OCI-LY7 (cell line): ENCODE data around the gene ABCC4. TPM values are rescaled to one million over a fixed set of nuclear protein-coding genes. Genes with fewer than 3 reads are reported as not detected.

Experiments used
- BruUV-seq: library from RNA; stranded (reverse); fragments of 400-500 nt; replicated peaks from 2 replicates; lab custom pipeline; 2021; lab: Mats Ljungman, UMichigan
- CTCF ChIA-PET: fragments of 300-600 bp; sonication (Branson Sonifier 250); formaldehyde crosslinking; loops from one replicate; lab custom pipeline; 2022; ENCODE audit warnings: antibody characterized with exemption; ENCODE audit not compliant: unreplicated experiment; lab: Charles Lee
- POLR2A ChIA-PET: fragments of 300-600 bp; sonication (Branson Sonifier 250); formaldehyde crosslinking; loops from one replicate; lab custom pipeline; 2022; ENCODE audit warnings: antibody characterized with exemption; lab: Charles Lee
- DNase-seq: peaks from one replicate; pipeline ENCODE4 v3.0.0-alpha.2; 2015; ENCODE audit warnings: low spot score
- H2AFZ ChIP-seq: fragments of 200-600 bp; sonication (generic), shearing (Covaris generic); 2 replicates; pipeline ENCODE4 v1.6.1; 2014; ENCODE audit warnings: mild to moderate bottlenecking, antibody characterized with exemption, low read length, moderate library complexity
- H3K27ac ChIP-seq: fragments of 200-600 bp; sonication (generic); 2 replicates; pipeline ENCODE4 v1.5.1; 2014; ENCODE audit warnings: mixed run types, low read depth, mild to moderate bottlenecking, moderate library complexity, low read length, inconsistent platforms; ENCODE audit not compliant: poor library complexity, severe bottlenecking
- H3K36me3 ChIP-seq: fragments of 200-600 bp; sonication (generic); 2 replicates; pipeline ENCODE4 v1.6.1; 2014; ENCODE audit warnings: mild to moderate bottlenecking, antibody characterized with exemption, low read length, moderate library complexity, mixed read lengths; ENCODE audit not compliant: insufficient read depth
- H3K4me1 ChIP-seq: fragments of 200-600 bp; sonication (generic); 2 replicates; pipeline ENCODE4 v1.5.1; 2014; ENCODE audit warnings: mild to moderate bottlenecking, low read length; ENCODE audit not compliant: insufficient read depth, poor library complexity, severe bottlenecking
- H3K4me2 ChIP-seq: fragments of 200-600 bp; sonication (generic); 2 replicates; pipeline ENCODE4 v1.6.1; 2014; ENCODE audit warnings: mild to moderate bottlenecking, low read length
- H3K4me3 ChIP-seq: fragments of 200-600 bp; sonication (generic); 2 replicates; pipeline ENCODE4 v1.5.1; 2014; ENCODE audit warnings: mild to moderate bottlenecking, low read depth, low read length; ENCODE audit not compliant: poor library complexity, severe bottlenecking
- H3K79me2 ChIP-seq: fragments of 200-600 bp; sonication (generic); 2 replicates; pipeline ENCODE4 v1.6.1; 2016; ENCODE audit warnings: low read depth, mild to moderate bottlenecking, low read length, moderate library complexity, mixed read lengths; ENCODE audit not compliant: insufficient read depth
- H3K9me2 ChIP-seq: fragments of 200-600 bp; sonication (generic); 2 replicates; pipeline ENCODE4 v1.6.1; 2016; ENCODE audit warnings: mild to moderate bottlenecking, low read length, mixed read lengths; ENCODE audit not compliant: insufficient read depth
- H3K9me3 ChIP-seq: fragments of 200-600 bp; sonication (generic); 2 replicates; pipeline ENCODE4 v1.6.1; 2014; ENCODE audit warnings: mild to moderate bottlenecking, mixed run types, low read length, mixed read lengths
- H4K20me1 ChIP-seq: fragments of 200-600 bp; sonication (generic); 2 replicates; pipeline ENCODE4 v1.6.1; 2014; ENCODE audit warnings: mild to moderate bottlenecking, antibody characterized with exemption, low read length, moderate library complexity, mixed read lengths; ENCODE audit not compliant: insufficient read depth
- CTCF ChIP-seq: fragments of 200-600 bp; sonication (generic); conservative IDR thresholded peaks from 2 replicates; pipeline ENCODE4 v1.5.1; 2014; ENCODE audit warnings: mild to moderate bottlenecking, antibody characterized with exemption, low read length, moderate library complexity, mixed read lengths
- EZH2phosphoT487 ChIP-seq: fragments of 200-600 bp; sonication (generic); IDR thresholded peaks from 2 replicates; pipeline ENCODE4 v1.6.1; 2018; ENCODE audit warnings: low read depth, borderline replicate concordance, mild to moderate bottlenecking, mixed run types, antibody characterized with exemption, low read length, moderate library complexity, mixed read lengths
- intact Hi-C: fragments of 100-400 bp; cut with micrococcal nuclease; formaldehyde crosslinking; loops from one replicate; pipeline ENCODE4 v1.10.0; 2022; ENCODE audit not compliant: unreplicated experiment
- total RNA-seq, 2 experiments: library from RNA; depleted of rRNA in 1 of 2; stranded (reverse); fragments of >200 nt in 1 of 2; shearing (Covaris generic) in 1 of 2; gene quantifications; 2 replicates each; pipeline ENCODE4 v1.2.3, GENCODE V29; 2014 to 2022

ABCC4 gene
- total RNA-seq, 2 experiments from 2014 or later = 7.3 to 7.8 TPM

GRCh38 chr13:95121516-95121915, 179.7 kb downstream of the ABCC4 start:
- Histone ChIP-seq H3K4me3 (no peak overlapping the region), H3K27ac (no peak overlapping the region), H3K79me2 (no peaks in the 10 kb centered on the region), H3K9me2 (no peaks in the 10 kb centered on the region), H3K4me1 (no peaks in the 10 kb centered on the region), H2AFZ (no peak overlapping the region), H4K20me1 (no peaks in the 10 kb centered on the region), H3K9me3 (no peaks in the 10 kb centered on the region), H3K36me3 (no peaks in the 10 kb centered on the region), H3K4me2 (no peak overlapping the region)
- CTCF ChIA-PET = no interaction called here
- BruUV-seq = no TSS peak
- TF ChIP-seq EZH2phosphoT487 (no peak), CTCF (no peak)
- no peak for DNase-seq
- POLR2A ChIA-PET = interaction anchor here (0.7 to 1.1 kb wide), 2 partner anchors 13 to 92 kb away, joined by 4 to 5 read pairs; no protein-coding TSS in a partner anchor
- intact Hi-C loops = no loop called here

GRCh38 chr13:95120650-95121049, 180.6 kb downstream of the ABCC4 start:
- intact Hi-C loops = no loop called here
- ChIA-PET POLR2A (interaction anchor here (1.1 kb wide), 1 partner anchor 14 kb away, joined by 4 read pairs; no protein-coding TSS in a partner anchor), CTCF (no interaction called here)
- Histone ChIP-seq H3K4me3 (no peak overlapping the region), H3K4me1 (no peaks in the 10 kb centered on the region), H3K79me2 (no peaks in the 10 kb centered on the region), H3K27ac (no peak overlapping the region), H4K20me1 (no peaks in the 10 kb centered on the region), H3K4me2 (no peak overlapping the region), H3K9me3 (no peaks in the 10 kb centered on the region), H3K36me3 (no peaks in the 10 kb centered on the region), H3K9me2 (no peaks in the 10 kb centered on the region), H2AFZ (no peak overlapping the region)
- no peak for DNase-seq
- TF ChIP-seq EZH2phosphoT487 (no peak), CTCF (no peak)
- no TSS peak for BruUV-seq

GRCh38 chr13:95118541-95119324, 182.5 kb downstream of the ABCC4 start:
- CTCF ChIA-PET = no interaction called here
- no TSS peak for BruUV-seq
- intact Hi-C loops = no loop called here
- Histone ChIP-seq H3K4me3 (no peak overlapping the region), H3K4me2 (no peak overlapping the region), H3K27ac (no peak overlapping the region), H3K9me3 (no peaks in the 10 kb centered on the region), H3K79me2 (no peaks in the 10 kb centered on the region), H2AFZ (no peak overlapping the region), H4K20me1 (no peaks in the 10 kb centered on the region), H3K9me2 (no peaks in the 10 kb centered on the region), H3K4me1 (no peaks in the 10 kb centered on the region), H3K36me3 (no peaks in the 10 kb centered on the region)
- TF ChIP-seq EZH2phosphoT487 (no peak), CTCF (no peak)
- no peak for DNase-seq
- POLR2A ChIA-PET = no interaction called here
